Rectal smooth muscle tissue (tissue), 1 donor: Measurements from ENCODE around the gene MAN2B2.

ENCODE experiments used
- H3K27ac ChIP-seq: one replicate; pipeline ENCODE4 v1.7.0; 2013; ENCODE audit warnings: low read depth, low read length, inconsistent platforms
- H3K27me3 ChIP-seq: one replicate; pipeline ENCODE4 v1.7.0; 2013; ENCODE audit warnings: low read length; ENCODE audit not compliant: control insufficient read depth, insufficient read depth
- H3K36me3 ChIP-seq: one replicate; pipeline ENCODE4 v1.7.0; 2013; ENCODE audit warnings: low read length; ENCODE audit not compliant: control insufficient read depth, insufficient read depth
- H3K4me1 ChIP-seq: one replicate; pipeline ENCODE4 v1.7.0; 2013; ENCODE audit warnings: low read length; ENCODE audit not compliant: control insufficient read depth, insufficient read depth
- H3K4me3 ChIP-seq: one replicate; pipeline ENCODE4 v1.7.0; 2013; ENCODE audit warnings: low read length
- H3K9ac ChIP-seq: one replicate; pipeline ENCODE4 v1.7.0; 2013; ENCODE audit warnings: low read length

MAN2B2 gene

DNA sequence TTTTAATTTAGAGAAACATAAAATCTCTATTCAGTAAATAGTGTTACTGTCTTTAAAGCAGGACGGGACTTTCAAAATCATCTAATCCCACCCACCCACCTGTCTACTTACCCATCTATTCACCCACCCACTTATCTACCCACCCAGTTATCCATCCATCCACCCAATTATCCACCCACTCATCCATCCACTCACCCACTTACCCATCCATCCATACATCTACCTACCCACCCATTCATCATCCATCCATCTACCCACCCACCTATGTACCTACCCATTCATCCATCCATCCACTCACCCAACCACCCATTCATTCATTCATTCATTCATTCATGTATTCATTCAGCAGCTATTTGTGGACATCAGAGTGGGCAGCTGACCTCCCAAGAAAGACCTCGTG, 30.6 kb downstream of the MAN2B2 start:
- no peak overlapping the region for H3K9ac ChIP-seq
- H3K36me3 ChIP-seq, result peaks cover 46% of the 10 kb centered on the region
- no peak overlapping the region for H3K27ac ChIP-seq
- no peaks in the 10 kb centered on the region for H3K27me3 ChIP-seq
- H3K4me1 ChIP-seq, result no peaks in the 10 kb centered on the region
- no peak overlapping the region for H3K4me3 ChIP-seq

DNA sequence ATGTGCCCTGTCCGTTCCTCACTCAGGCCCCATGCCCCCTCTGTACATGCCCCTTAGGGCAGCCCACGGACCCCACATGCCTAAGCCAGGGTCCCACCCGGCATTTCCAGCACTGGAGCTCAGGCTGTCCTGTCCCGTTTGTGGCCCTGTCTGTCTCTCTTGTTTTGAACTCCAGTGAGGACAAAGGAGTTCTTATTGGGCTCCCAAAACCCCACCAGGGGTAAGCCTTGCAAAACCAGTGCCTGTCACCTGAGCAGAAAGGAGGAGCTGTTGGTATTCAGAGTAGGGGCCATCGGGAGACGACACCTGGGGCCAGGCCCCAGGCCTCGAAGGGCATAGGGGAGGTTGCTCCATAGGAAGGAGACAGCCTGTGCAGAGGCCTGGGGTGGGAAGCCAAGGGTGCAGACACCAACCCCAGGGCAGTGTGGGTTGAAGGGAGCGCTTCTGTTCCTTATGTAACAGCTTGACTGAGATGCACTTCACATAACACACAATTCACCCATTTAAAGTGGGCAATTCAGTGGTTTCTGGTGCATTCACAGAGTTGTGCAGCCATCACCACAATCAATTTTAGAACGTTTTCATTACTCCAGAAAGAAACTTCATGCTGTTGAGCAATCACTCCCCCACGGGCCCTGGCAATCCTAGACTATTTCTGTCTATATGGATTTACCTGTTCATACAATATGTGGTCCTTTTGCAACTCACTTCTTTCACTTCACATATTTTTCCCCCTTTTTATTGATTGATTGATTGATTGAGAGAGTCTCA, 31.7 kb downstream of the MAN2B2 start:
- no peak overlapping the region for H3K4me3 ChIP-seq
- H3K9ac ChIP-seq, result no peak overlapping the region
- H3K27ac ChIP-seq, result no peak overlapping the region
- H3K36me3 ChIP-seq, result peaks cover 42% of the 10 kb centered on the region
- H3K27me3 ChIP-seq, result no peaks in the 10 kb centered on the region
- H3K4me1 ChIP-seq, result no peaks in the 10 kb centered on the region

GRCh38 chr4:6607368-6608055, 32.5 kb downstream of the MAN2B2 start:
- Histone ChIP-seq H3K36me3 (peaks cover 36% of the 10 kb centered on the region), H3K27ac (no peak overlapping the region)

GRCh38 chr4:6608758-6609414, 33.9 kb downstream of the MAN2B2 start:
- Histone ChIP-seq H3K4me3 (no peak overlapping the region), H3K36me3 (peaks cover 37% of the 10 kb centered on the region), H3K9ac (no peak overlapping the region), H3K4me1 (no peaks in the 10 kb centered on the region), H3K27me3 (no peaks in the 10 kb centered on the region), H3K27ac (no peak overlapping the region)

More at GRCh38 chr4:6607368-6608055, 32.5 kb downstream of the MAN2B2 start:
- no peak overlapping the region for H3K9ac ChIP-seq
- H3K4me3 ChIP-seq, result no peak overlapping the region
- H3K4me1 ChIP-seq, result no peaks in the 10 kb centered on the region
- no peaks in the 10 kb centered on the region for H3K27me3 ChIP-seq

GRCh38 chr4:6609415-6610079, 34.6 kb downstream of the MAN2B2 start:
- no peaks in the 10 kb centered on the region for H3K27me3 ChIP-seq
- no peak overlapping the region for H3K27ac ChIP-seq
- H3K9ac ChIP-seq, result no peak overlapping the region
- peaks cover 37% of the 10 kb centered on the region for H3K36me3 ChIP-seq
- H3K4me3 ChIP-seq, result no peak overlapping the region
- H3K4me1 ChIP-seq, result no peaks in the 10 kb centered on the region

- no peak overlapping the region for H3K4me3 ChIP-seq
- no peaks in the 10 kb centered on the region for H3K4me1 ChIP-seq
- H3K27ac ChIP-seq, result no peak overlapping the region
- H3K9ac ChIP-seq, result no peak overlapping the region
- H3K36me3 ChIP-seq, result peaks cover 26% of the 10 kb centered on the region
- no peaks in the 10 kb centered on the region for H3K27me3 ChIP-seq
Measured at GRCh38 chr4:6610856-6611430, 36.0 kb downstream of the MAN2B2 start.

- no peak overlapping the region for H3K4me3 ChIP-seq
- H3K9ac ChIP-seq, result no peak overlapping the region
- H3K4me1 ChIP-seq, result no peaks in the 10 kb centered on the region
- H3K27ac ChIP-seq, result no peak overlapping the region
- H3K27me3 ChIP-seq, result no peaks in the 10 kb centered on the region
- H3K36me3 ChIP-seq, result peaks cover 24% of the 10 kb centered on the region
Measured at GRCh38 chr4:6612961-6613675, 38.1 kb downstream of the MAN2B2 start.

DNA sequence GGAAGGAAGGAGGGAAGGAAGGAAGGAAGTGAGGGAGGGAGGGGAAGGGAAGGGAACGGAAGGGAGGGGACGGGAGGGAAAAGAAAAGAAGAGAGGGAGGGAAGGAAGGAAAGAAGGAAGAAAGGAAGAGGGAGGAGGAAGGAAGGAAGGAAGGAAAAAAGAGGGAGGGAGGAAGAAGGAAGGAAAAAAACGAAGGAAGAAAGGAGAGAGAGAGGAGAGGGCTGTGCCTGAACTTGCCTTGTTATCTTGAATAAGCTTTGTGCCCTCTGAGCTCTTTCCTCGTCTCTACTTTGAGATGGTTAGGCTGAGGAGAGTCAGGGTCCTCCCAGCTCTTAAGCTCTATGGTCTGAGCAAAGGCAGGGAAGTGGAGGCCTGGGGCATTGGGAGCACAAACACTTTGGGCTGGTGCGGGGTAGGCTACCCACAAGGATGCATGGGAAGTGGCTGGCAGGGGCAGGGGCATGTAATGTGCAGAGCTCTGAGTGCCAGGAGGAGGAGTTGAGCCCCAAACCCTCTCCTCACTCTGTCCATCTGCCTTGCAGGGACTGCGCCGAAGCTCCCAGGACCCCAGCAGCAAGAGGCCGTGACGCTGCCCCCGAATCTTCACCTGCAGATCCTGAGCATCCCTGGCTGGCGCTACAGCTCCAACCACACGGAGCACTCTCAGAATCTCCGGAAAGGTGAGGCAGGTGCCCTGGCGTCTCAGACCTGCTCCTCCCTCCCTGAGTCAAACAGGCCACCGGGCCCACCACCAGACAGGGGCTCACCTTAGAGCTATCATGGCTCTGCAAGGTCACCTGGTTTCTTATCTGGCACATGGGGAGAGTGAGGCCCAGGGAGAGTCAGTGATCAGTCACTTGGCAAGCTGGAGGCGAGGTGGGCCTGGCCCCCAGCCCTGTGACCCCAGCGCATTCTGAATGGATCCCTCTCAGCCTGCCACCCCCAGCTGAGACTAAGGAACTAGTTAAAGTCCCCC, 39.0 kb downstream of the MAN2B2 start:
- Histone ChIP-seq H3K4me3 (no peak overlapping the region), H3K36me3 (peaks cover 20% of the 10 kb centered on the region), H3K27me3 (no peaks in the 10 kb centered on the region), H3K9ac (no peak overlapping the region), H3K4me1 (no peaks in the 10 kb centered on the region), H3K27ac (no peak overlapping the region)

DNA sequence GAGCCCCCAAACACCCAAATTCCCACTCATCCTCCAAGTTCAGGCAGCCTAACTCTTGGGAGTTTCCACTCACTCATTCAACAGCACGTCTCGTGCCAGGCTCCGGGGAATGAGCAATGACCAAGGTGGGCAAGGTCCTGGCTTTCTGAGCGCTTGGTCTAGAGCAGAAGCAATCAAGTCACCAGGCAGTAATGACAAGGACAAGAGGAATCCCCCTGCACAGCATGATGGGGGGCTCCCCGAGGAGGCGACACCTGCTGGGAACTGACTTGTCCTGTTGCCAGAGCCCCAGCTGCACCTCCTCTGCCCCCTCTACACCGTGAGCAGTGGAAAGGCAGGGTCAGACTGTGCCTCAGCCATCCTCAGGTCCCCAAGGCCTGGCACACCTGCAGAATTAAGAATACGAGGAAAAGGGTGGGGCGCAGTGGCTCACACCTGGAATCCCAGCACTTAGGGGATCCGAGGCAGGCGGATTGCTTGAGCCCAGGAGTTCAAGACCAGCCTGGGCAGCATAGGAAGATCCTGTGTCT, 39.8 kb downstream of the MAN2B2 start:
- no peaks in the 10 kb centered on the region for H3K4me1 ChIP-seq
- no peak overlapping the region for H3K27ac ChIP-seq
- no peak overlapping the region for H3K9ac ChIP-seq
- peaks cover 24% of the 10 kb centered on the region for H3K36me3 ChIP-seq
- no peak overlapping the region for H3K4me3 ChIP-seq
- no peaks in the 10 kb centered on the region for H3K27me3 ChIP-seq

DNA sequence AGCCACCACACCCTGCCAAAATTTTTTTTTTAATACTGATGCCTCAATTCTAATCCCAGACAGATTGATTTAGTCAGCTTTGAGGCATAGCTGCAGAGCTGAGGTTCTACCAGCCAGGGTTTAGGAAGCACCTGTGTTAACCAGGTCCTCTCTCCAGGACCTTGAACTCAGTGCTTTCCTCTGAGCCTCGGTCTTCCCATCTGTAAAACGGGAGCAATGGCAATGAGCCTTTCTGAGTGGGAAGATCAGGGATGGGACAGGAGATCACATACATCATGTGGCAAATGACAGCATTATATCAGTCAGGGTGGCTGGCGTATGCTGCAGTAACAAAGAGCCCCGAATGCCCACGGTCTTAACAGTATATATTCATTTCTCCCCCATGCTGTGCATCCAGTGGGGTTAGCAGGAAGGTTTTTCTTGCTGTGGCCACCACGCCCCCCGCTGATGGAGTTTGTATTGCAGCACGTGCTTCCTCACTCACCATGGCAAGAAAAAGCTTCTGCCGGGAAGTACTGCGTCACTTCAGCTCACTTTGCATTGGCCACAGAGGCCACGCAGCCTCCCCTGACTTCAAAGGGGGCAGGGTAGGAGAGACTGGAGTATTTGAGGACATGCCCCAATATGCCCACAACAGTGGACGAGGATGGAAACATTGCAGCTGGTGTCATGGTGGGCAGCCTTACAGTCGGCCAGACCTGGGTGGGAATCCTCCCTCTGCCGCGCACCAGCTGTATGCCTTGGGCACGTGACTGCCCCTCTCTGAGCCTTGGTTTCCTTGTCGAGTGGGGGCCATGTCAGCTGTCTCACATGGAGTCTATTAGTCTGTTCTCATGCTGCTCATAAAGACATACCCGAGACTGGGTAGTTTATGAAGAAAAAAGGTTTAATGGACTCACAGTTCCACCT, 41.4 kb downstream of the MAN2B2 start:
- Histone ChIP-seq H3K4me3 (no peak overlapping the region), H3K9ac (no peak overlapping the region), H3K27me3 (no peaks in the 10 kb centered on the region), H3K27ac (no peak overlapping the region), H3K36me3 (peaks cover 20% of the 10 kb centered on the region), H3K4me1 (no peaks in the 10 kb centered on the region)
